Fibroblast of lung (primary cell): ENCODE measurements around the gene HTD2. TPM values are rescaled to one million over a fixed set of nuclear protein-coding genes. Genes with fewer than 3 reads are reported as not detected.
"Not testable (repeated sequence)": the region's sequence is repeated elsewhere in the genome, so short reads cannot be mapped to it uniquely, and the experiment has no call there.

ENCODE experiments used
- DNase-seq, 2 donors: peaks; one replicate each; pipeline versions ENCODE4 v3.0.0 to v3.0.0-alpha.2; 2010; ENCODE audit warnings: low read depth in 2 of 2
- H2AFZ ChIP-seq: 2 replicates; pipeline ENCODE4 v1.5.1; 2012; ENCODE audit warnings: low read length, control low read depth, inconsistent platforms
- H3K27ac ChIP-seq: 2 replicates; pipeline ENCODE4 v1.5.1; 2011; ENCODE audit warnings: low read length, control low read depth; ENCODE audit not compliant: insufficient read depth
- H3K27me3 ChIP-seq: 2 replicates; pipeline ENCODE4 v1.5.1; 2011; ENCODE audit warnings: mild to moderate bottlenecking, low read length; ENCODE audit not compliant: control insufficient read depth, insufficient read depth
- H3K36me3 ChIP-seq: 2 replicates; pipeline ENCODE4 v1.5.1; 2011; ENCODE audit warnings: low read length; ENCODE audit not compliant: control insufficient read depth, insufficient read depth
- H3K4me1 ChIP-seq: 2 replicates; pipeline ENCODE4 v1.5.1; 2011; ENCODE audit warnings: low read length; ENCODE audit not compliant: control insufficient read depth, insufficient read depth; ENCODE audit errors: extremely low read depth
- H3K4me2 ChIP-seq: 2 replicates; pipeline ENCODE4 v1.5.1; 2011; ENCODE audit warnings: low read length, control low read depth; ENCODE audit not compliant: insufficient read depth; ENCODE audit errors: extremely low read depth
- H3K4me3 ChIP-seq, 4 experiments: fragments of 200-600 bp in 1 of 4; sonication (generic) in 1 of 4; replicated peaks in 1 of 4; 2 replicates each; pipeline ENCODE4 v1.5.1; 2011 to 2016; ENCODE audit warnings: low read length in 4 of 4, low read depth in 3 of 4, mild to moderate bottlenecking in 3 of 4, control low read depth in 2 of 4, inconsistent platforms in 1 of 4, mixed read lengths in 1 of 4; ENCODE audit not compliant: insufficient read depth in 1 of 4; ENCODE audit errors: control extremely low read depth in 1 of 4
- H3K79me2 ChIP-seq: 2 replicates; pipeline ENCODE4 v1.5.1; 2012; ENCODE audit warnings: mild to moderate bottlenecking, low read length, inconsistent platforms; ENCODE audit not compliant: control insufficient read depth, insufficient read depth
- H3K9ac ChIP-seq: 2 replicates; pipeline ENCODE4 v1.5.1; 2011; ENCODE audit warnings: mild to moderate bottlenecking, low read length, control low read depth; ENCODE audit not compliant: insufficient read depth
- H3K9me3 ChIP-seq: 2 replicates; pipeline ENCODE4 v1.5.1; 2012; ENCODE audit warnings: low read depth, low read length; ENCODE audit not compliant: control insufficient read depth, insufficient read depth
- H4K20me1 ChIP-seq: 2 replicates; pipeline ENCODE4 v1.5.1; 2011; ENCODE audit warnings: low read length; ENCODE audit not compliant: control insufficient read depth, insufficient read depth; ENCODE audit errors: extremely low read depth
- EZH2 ChIP-seq: IDR thresholded peaks from 2 replicates; pipeline ENCODE4 v1.5.1; 2012; ENCODE audit warnings: low read length, control low read depth, mild to moderate bottlenecking; ENCODE audit errors: missing control alignments
- polyA plus RNA-seq, 2 donors: library from polyadenylated mRNA; depleted of rRNA in 1 of 2; stranded (reverse) in 1 of 2; unstranded in 1 of 2; fragments of >200 nt; gene quantifications; 2 replicates each; pipeline ENCODE4 v1.2.1, GENCODE V29; 2011 to 2012; ENCODE audit warnings: missing spikeins in 1 of 2
- total RNA-seq: library from RNA; depleted of rRNA; stranded (reverse); fragments of >200 nt; gene quantifications from 2 replicates; pipeline ENCODE4 v1.2.1, GENCODE V29; 2014
- TF ChIP-seq, protein P1 (sequence below), 2 donors: IDR thresholded peaks in 1 of 2; conservative IDR thresholded peaks in 1 of 2; 1 replicate in 1 of 2; 2 replicates in 1 of 2; pipeline ENCODE4 v1.5.1; 2011 to 2012; ENCODE audit warnings: low read length in 2 of 2, control low read depth in 1 of 2, inconsistent platforms in 1 of 2, low read depth in 1 of 2, mild to moderate bottlenecking in 1 of 2

The HTD2 gene
- total and polyA plus RNA-seq, 2 donors (not counting 1 experiment from before 2014, with no cell fraction given): 8.6 to 8.9 TPM

DNA sequence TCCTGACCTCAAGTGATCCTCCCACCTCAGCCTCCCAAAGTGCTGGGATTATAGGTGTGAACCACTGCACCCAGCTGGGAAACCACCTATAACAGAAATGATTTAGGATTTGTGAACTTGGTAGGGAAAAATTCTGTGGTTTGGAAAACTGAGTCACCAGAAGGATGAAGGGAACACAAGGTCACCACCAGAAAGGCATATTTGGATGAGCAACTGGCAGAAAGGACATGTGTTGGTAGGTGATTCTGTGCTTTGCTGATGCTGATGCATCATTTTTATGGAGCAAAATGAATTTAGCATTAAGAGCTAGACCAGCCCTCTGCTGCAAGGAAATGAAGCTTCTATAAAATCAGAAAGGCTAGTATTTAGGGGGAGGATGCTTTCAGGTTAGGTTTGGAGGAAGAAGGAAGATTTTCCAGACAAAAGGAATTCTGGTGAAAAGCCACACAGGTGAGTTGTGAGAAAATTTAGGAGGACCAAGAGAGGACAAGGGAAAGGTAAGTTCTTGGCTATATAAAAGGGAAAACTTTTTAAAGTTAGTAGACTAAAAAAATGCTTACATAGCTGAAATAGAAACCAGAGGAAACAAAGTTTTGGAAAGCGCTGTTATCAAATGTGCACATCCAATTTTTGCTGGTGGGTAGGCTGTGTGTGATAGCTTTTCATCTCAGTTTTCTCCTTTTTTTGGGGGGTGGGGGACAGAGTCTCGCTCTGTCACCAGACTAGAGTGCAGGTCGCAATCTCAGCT, 30.0 kb downstream of the HTD2 start:
- Histone ChIP-seq H3K9me3 (no peaks in the 10 kb centered on the region), H3K79me2 (peaks cover 15% of the 10 kb centered on the region), H2AFZ (no peak overlapping the region), H3K4me3 (peak overlapping the region in 1 of 4 experiments; percentile 22), H4K20me1 (no peaks in the 10 kb centered on the region), H3K36me3 (no peaks in the 10 kb centered on the region), H3K4me2 (peak overlapping the region; percentile 35), H3K9ac (no peak overlapping the region), H3K27me3 (no peaks in the 10 kb centered on the region), H3K27ac (peak overlapping the region; percentile 56), H3K4me1 (peaks cover 19% of the 10 kb centered on the region)
- peak; percentile 78 to 84 for DNase-seq
- TF ChIP-seq EZH2: no peak
- TF ChIP-seq, protein P1, sequence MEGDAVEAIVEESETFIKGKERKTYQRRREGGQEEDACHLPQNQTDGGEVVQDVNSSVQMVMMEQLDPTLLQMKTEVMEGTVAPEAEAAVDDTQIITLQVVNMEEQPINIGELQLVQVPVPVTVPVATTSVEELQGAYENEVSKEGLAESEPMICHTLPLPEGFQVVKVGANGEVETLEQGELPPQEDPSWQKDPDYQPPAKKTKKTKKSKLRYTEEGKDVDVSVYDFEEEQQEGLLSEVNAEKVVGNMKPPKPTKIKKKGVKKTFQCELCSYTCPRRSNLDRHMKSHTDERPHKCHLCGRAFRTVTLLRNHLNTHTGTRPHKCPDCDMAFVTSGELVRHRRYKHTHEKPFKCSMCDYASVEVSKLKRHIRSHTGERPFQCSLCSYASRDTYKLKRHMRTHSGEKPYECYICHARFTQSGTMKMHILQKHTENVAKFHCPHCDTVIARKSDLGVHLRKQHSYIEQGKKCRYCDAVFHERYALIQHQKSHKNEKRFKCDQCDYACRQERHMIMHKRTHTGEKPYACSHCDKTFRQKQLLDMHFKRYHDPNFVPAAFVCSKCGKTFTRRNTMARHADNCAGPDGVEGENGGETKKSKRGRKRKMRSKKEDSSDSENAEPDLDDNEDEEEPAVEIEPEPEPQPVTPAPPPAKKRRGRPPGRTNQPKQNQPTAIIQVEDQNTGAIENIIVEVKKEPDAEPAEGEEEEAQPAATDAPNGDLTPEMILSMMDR (conservative IDR thresholded peaks at IDR 0.05 in 1 of 2, IDR thresholded peaks at IDR 0.05 in 1 of 2; ENCODE audit: low read depth in 1 of 2, low read length in 2 of 2): no peak

DNA sequence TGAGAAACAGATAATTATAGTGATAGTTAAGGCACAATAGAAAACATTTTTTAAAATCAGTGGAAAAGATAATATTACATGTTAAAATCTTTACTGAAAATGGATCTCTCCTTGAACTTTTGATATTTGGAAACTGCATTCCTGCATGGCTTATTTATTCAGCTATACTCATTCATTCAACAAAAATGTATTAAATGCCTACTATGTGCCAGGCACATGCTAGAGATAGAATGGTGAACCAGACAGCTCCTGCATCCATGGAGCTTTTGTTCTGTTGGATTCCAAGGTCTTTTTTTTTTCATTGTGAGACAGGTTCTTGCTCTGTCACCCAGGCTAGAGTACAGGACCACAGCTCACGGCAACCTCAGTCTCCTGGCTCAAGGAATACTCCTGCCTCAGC, 30.9 kb downstream of the HTD2 start:
- TF ChIP-seq EZH2: no peak
- TF ChIP-seq, protein P1 (conservative IDR thresholded peaks at IDR 0.05 in 1 of 2, IDR thresholded peaks at IDR 0.05 in 1 of 2; ENCODE audit: low read depth in 1 of 2, low read length in 2 of 2): no peak

DNA sequence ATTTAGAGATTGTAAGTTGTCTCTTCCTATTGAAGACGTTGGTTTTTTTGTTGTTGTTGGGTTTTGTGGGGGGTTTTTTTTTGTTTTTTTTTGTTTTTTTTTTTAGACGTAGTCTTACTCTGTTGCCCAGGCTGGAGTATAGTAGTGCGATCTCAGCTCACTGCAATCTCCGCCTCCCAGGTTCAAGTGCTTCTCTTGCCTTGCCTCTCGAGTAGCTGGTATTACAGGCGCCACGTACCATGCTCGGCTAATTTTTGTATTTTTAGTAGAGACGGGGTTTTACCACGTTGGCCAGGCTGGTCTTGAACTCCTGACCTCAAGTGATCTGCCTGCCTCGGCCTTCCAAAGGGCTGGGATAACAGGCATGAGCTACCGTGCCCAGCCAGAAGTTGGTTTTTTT, 32.8 kb downstream of the HTD2 start:
- DNase-seq, H3K4me2 ChIP-seq, H2AFZ ChIP-seq, H3K27ac ChIP-seq, H3K27me3 ChIP-seq, H4K20me1 ChIP-seq, H3K36me3 ChIP-seq, H3K9ac ChIP-seq, H3K9me3 ChIP-seq, H3K4me3 ChIP-seq: not testable (repeated sequence)
- H3K4me1 ChIP-seq: peaks cover 14% of the 10 kb centered on the region
- peaks cover 13% of the 10 kb centered on the region for H3K79me2 ChIP-seq

More for the DNA sequence above, 30.9 kb downstream of the HTD2 start:
- H3K9ac ChIP-seq: no peak overlapping the region
- no peaks in the 10 kb centered on the region for H3K9me3 ChIP-seq
- H3K36me3 ChIP-seq: no peaks in the 10 kb centered on the region
- H3K4me1 ChIP-seq: peaks cover 19% of the 10 kb centered on the region
- H4K20me1 ChIP-seq: no peaks in the 10 kb centered on the region
- H3K27ac ChIP-seq: no peak overlapping the region
- H3K4me3 ChIP-seq: no peak overlapping the region
- H2AFZ ChIP-seq: no peak overlapping the region
- H3K79me2 ChIP-seq: peaks cover 15% of the 10 kb centered on the region
- DNase-seq: no peak
- H3K27me3 ChIP-seq: no peaks in the 10 kb centered on the region
- no peak overlapping the region for H3K4me2 ChIP-seq
